ENCODE data around the gene PODXL2. TPM values are rescaled to one million over a fixed set of nuclear protein-coding genes. Genes with fewer than 3 reads are reported as not detected.
"Not testable (repeated sequence)": the region's sequence is repeated elsewhere in the genome, so short reads cannot be mapped to it uniquely, and the experiment has no call there.

Gene PODXL2
- total RNA-seq, 2 experiments from 2014 or later = 1.9 TPM

DNA sequence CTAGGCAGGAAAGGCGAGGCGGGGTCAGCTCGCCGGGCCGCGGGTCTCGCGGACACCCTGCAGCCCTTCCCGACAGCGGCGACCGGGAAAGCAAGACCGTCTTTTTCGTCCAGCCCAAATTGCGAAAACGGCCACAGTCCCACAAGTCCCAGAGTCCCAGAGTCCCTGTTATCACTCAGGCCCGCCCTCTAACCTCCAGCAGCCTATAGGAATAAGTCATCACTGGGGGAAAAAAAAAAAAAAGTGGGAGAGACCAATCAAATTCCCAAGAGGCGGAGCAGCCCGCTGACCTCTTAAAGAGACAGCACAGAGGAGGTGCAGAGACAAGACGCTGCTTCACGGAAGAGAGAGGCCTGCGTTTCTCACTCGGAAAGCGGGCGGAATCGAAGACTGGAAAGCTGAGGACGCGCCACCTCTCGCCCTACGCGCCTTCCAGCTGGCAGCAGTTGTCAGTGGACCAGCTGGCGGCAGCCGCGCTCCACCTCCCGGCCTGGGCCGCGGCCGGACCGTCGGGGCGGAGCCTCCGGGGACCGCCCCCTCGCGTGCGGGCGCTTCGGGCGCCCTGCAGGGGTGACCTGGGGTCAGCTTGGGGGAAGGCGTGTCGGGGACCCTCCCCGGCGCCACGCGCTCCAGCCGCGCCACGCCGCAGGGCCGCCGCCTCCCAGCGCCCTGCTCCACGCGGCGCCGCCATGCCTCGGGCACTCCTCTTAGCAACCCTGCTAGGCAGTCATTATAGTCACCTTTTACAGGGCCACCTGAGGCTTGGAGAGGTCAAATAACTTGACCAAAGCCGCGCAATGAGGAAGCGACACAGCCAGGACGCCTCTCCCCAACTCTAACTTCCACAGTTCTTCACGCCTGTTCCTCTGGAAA, 38.2 kb upstream of the PODXL2 start, which contains the start of gene TPRA1:
Gene TPRA1 (minus strand): TSS at position 141 of the 873 bp plus-strand sequence. CDS start 10,587 bp downstream, outside the sequence.
- Mint-ChIP-seq H3K9me3 (ENCODE audit: low read depth) (no peaks in the 10 kb centered on the region), H3K27ac (peak within 1 kb of the TSS; percentile 96), H3K4me3 (peak within 1 kb of the TSS; percentile 84), H3K27me3 (no peaks in the 10 kb centered on the region), H3K4me1 (peaks cover 25% of the 10 kb centered on the region), H3K36me3 (ENCODE audit: low read depth) (peaks cover 5% of the 10 kb centered on the region)
- ATAC-seq (peak; percentile 86), DNase-seq (peak; percentile 88)
- intact Hi-C loops (cut with DNase I, micrococcal nuclease) = loop anchor here (1.0 to 10.0 kb wide), 14 partner anchors 7 to 1674 kb away; partner anchors contain the start of genes ABTB1 (in 2 of the 2), MCM2 (in 2 of the 2), SEC61A1 (in 2 of the 2) and CHCHD6 (in 1 of the 2)
- ChIA-PET CTCF (interaction anchor here (0.6 to 1.6 kb wide), 4 partner anchors 8 to 292 kb away, joined by 3 to 5 read pairs (median 3); no protein-coding TSS in a partner anchor), POLR2A (interaction anchor here (0.6 to 1.3 kb wide), 4 partner anchors 12 to 970 kb away, joined by 4 to 7 read pairs (median 4); no protein-coding TSS in a partner anchor)

DNA sequence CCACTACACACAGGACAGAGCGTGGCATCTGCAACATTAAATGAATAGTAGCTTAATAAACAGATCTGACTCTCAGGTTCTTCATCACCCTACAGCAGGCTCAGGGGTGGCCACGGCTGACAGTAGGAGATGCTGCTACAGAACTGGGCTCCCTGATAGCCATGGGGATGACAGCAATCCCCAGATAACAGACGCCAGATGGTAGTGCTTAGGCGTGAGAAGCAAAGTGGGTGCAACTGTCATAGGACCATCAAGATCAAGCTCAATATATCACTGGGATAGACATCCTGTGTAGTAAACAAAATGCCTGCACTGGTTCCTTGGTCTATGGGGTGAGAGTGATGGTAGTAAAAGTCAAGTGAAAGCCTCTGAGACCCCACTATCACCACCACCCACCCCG, 35.8 kb upstream of the PODXL2 start:
- CTCF ChIA-PET = no interaction called here

GRCh38 chr3:127595303-127595702, 33.7 kb upstream of the PODXL2 start:
- CTCF ChIA-PET = no interaction called here
- no peak for ATAC-seq
- intact Hi-C loops (cut with DNase I, micrococcal nuclease) = loop anchor here (5.0 to 10.0 kb wide), 4 partner anchors 37 to 1129 kb away; partner anchors contain the start of genes RAB7A (in 1 of the 2) and SEC61A1 (in 1 of the 2)
- Mint-ChIP-seq H3K27ac (no peak overlapping the region), H3K4me1 (peaks cover 27% of the 10 kb centered on the region), H3K4me3 (no peak overlapping the region), H3K27me3 (no peaks in the 10 kb centered on the region), H3K36me3 (ENCODE audit: low read depth) (peaks cover 14% of the 10 kb centered on the region), H3K9me3 (ENCODE audit: low read depth) (no peaks in the 10 kb centered on the region)
- POLR2A ChIA-PET = interaction anchor here (0.5 kb wide), 1 partner anchor 304 kb away, joined by 3 read pairs; no protein-coding TSS in a partner anchor
- no peak for DNase-seq

More for the DNA sequence above, 35.8 kb upstream of the PODXL2 start:
- Mint-ChIP-seq H3K27ac (no peak overlapping the region), H3K9me3 (ENCODE audit: low read depth) (no peaks in the 10 kb centered on the region), H3K36me3 (ENCODE audit: low read depth) (peaks cover 3% of the 10 kb centered on the region), H3K4me3 (no peak overlapping the region), H3K27me3 (no peaks in the 10 kb centered on the region), H3K4me1 (peaks cover 23% of the 10 kb centered on the region)
- DNase-seq = no peak
- intact Hi-C loops (cut with DNase I, micrococcal nuclease) = loop anchor here (10.0 kb wide), 2 partner anchors 462 to 1132 kb away; partner anchors contain the start of genes RAB7A (in 1 of the 2) and SEC61A1 (in 1 of the 2)
- no peak for ATAC-seq
- POLR2A ChIA-PET = no interaction called here

DNA sequence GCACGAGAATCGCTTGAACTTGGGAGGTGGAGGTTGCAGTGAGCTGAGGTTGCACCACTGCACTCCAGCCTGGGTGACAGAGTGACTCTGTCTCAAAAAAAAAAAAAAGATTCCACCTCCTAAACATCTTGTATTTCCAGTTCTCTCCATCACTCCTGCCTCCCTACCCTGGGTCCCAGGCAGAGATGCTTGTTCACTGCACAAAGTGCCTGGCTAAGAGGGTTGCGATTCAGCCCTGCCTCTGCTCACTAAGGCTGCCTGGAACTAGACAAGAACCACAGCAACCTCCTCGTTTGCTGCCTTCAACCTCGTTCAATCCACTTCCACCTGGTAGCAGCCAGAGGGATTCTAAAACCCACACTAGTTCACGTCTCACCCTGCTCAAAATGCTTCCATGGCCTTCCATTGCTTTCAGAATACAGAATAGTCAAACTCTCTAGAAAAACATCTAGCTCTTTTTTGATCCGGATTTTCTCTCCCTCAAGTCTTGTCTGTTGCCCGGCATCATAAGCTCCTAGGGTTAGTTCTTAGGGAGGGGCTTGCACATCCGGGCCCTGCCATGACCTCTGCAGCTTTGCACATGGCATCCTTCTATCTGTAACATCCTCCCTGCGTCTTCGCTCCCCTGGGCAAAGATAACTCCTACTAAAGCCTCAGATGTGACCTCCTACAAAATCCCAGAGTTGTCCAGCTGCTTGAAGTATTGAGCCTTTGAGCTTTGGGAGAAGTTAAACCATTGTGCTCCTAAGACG, 31.8 kb upstream of the PODXL2 start:
- Mint-ChIP-seq H3K4me1 (peaks cover 35% of the 10 kb centered on the region), H3K9me3 (ENCODE audit: low read depth) (no peaks in the 10 kb centered on the region), H3K4me3 (peak overlapping the region; percentile 80), H3K36me3 (ENCODE audit: low read depth) (peaks cover 32% of the 10 kb centered on the region), H3K27me3 (no peaks in the 10 kb centered on the region), H3K27ac (peak overlapping the region; percentile 96)
- POLR2A ChIA-PET = interaction anchor here (1.1 to 2.5 kb wide), 5 partner anchors 8 to 32 kb away, joined by 7 to 15 read pairs (median 10); partner anchors contain the start of gene PODXL2
- intact Hi-C loops (cut with DNase I, micrococcal nuclease) = loop anchor here (5.0 to 10.0 kb wide), 4 partner anchors 35 to 1128 kb away; partner anchors contain the start of genes RAB7A (in 1 of the 2) and SEC61A1 (in 1 of the 2)
- CTCF ChIA-PET = interaction anchor here (0.5 to 3.0 kb wide), 6 partner anchors 21 to 403 kb away, joined by 3 to 14 read pairs (median 4); no protein-coding TSS in a partner anchor
- DNase-seq (no peak), ATAC-seq (no peak)

- Mint-ChIP-seq H3K4me1 (peaks cover 41% of the 10 kb centered on the region), H3K36me3 (ENCODE audit: low read depth) (peaks cover 42% of the 10 kb centered on the region), H3K9me3 (ENCODE audit: low read depth) (no peaks in the 10 kb centered on the region), H3K27me3 (no peaks in the 10 kb centered on the region), H3K27ac (peak overlapping the region; percentile 96), H3K4me3 (peak overlapping the region; percentile 80)
- ChIA-PET CTCF (interaction anchor here (1.1 to 3.0 kb wide), 4 partner anchors 9 to 72 kb away, joined by 3 to 14 read pairs (median 5); partner anchors contain the start of gene TPRA1), POLR2A (interaction anchor here (1.4 to 2.5 kb wide), 3 partner anchors 10 to 24 kb away, joined by 3 to 13 read pairs (median 7); no protein-coding TSS in a partner anchor)
- DNase-seq (no peak), ATAC-seq (no peak)
- intact Hi-C loops (cut with DNase I, micrococcal nuclease) = loop anchor here (1.0 to 10.0 kb wide), 14 partner anchors 9 to 1126 kb away; partner anchors contain the start of genes ABTB1 (in 2 of the 2), SEC61A1 (in 2 of the 2), TPRA1 (in 2 of the 2) and CHCHD6 (in 1 of the 2)
Observed at GRCh38 chr3:127598841-127599570, 30.0 kb upstream of the PODXL2 start.

DNA sequence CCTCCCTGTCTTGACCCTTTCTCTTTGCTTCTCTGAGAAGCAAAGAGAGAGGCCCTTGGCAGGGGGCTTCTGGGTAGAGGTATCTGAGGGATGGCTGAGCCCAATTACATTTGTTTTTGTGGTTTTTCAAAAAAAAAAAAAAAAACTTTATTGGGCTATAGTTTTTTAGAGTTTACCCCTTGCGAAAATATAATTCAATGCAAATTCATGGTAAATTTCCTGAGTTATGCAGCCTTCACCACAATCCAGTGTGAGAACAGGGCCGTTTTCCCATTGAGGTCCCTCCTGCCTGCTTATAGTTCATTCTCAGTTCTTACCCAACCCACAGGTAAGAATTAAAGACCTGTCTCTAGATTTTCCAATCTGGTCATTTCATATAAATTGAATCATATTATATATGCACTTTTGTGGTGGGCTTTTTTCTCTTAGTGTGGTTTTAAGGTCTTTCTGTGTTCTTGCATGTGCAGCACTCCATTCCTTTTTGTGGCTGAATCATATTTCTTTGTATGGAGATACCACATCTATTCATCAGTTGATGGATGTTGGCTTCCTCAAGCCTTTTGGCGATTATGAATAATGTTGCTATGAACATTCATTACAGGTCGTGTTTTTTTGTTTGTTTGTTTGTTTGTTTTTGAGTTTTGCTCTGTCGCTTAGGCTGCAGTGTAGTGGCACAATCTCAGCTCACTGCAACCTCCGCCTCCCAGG, 28.1 kb upstream of the PODXL2 start:
- DNase-seq (no peak), ATAC-seq (no peak)
- peaks cover 57% of the 10 kb centered on the region for H3K36me3 Mint-ChIP-seq (ENCODE audit: low read depth)
- ChIA-PET POLR2A (no interaction called here), CTCF (no interaction called here)
- H3K9me3 Mint-ChIP-seq (ENCODE audit: low read depth) = no peaks in the 10 kb centered on the region
- no peaks in the 10 kb centered on the region for H3K27me3 Mint-ChIP-seq
- peak overlapping the region; percentile 80 for H3K4me3 Mint-ChIP-seq
- H3K4me1 Mint-ChIP-seq = peaks cover 43% of the 10 kb centered on the region
- intact Hi-C loops (cut with DNase I, micrococcal nuclease) = no loop called here
- H3K27ac Mint-ChIP-seq = peak overlapping the region; percentile 47

- CTCF ChIA-PET = no interaction called here
- POLR2A ChIA-PET = no interaction called here
- peaks cover 84% of the 10 kb centered on the region for H3K36me3 Mint-ChIP-seq (ENCODE audit: low read depth)
- ATAC-seq (no peak), DNase-seq (no peak)
- intact Hi-C loops (cut with DNase I, micrococcal nuclease) = no loop called here
- H3K4me1 Mint-ChIP-seq = peaks cover 33% of the 10 kb centered on the region
- H3K27me3 Mint-ChIP-seq = no peaks in the 10 kb centered on the region
- H3K27ac Mint-ChIP-seq = peak overlapping the region; percentile 47
- no peaks in the 10 kb centered on the region for H3K9me3 Mint-ChIP-seq (ENCODE audit: low read depth)
- no peak overlapping the region for H3K4me3 Mint-ChIP-seq
Observed at GRCh38 chr3:127604035-127604434, 24.9 kb upstream of the PODXL2 start.

DNA sequence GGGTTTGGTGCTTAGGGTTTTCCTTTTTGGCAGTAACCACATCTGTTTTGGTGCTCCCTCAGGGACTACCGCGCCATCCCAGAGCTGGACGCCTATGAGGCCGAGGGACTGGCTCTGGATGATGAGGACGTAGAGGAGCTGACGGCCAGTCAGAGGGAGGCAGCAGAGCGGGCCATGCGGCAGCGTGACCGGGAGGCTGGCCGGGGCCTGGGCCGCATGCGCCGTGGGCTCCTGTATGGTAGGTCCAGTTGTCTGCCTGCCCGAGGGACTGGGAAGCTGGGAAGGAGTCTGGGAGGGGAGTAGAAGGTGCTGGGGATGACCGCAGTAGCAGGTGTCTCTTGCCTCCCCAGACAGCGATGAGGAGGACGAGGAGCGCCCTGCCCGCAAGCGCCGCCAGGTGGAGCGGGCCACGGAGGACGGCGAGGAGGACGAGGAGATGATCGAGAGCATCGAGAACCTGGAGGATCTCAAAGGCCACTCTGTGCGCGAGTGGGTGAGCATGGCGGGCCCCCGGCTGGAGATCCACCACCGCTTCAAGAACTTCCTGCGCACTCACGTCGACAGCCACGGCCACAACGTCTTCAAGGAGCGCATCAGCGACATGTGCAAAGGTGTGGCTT, 24.3 kb upstream of the PODXL2 start:
- no peaks in the 10 kb centered on the region for H3K27me3 Mint-ChIP-seq
- ChIA-PET CTCF (no interaction called here), POLR2A (interaction anchor here (0.6 kb wide), 1 partner anchor 15 kb away, joined by 4 read pairs; no protein-coding TSS in a partner anchor)
- no peak for ATAC-seq
- no peak overlapping the region for H3K4me3 Mint-ChIP-seq
- no peak overlapping the region for H3K27ac Mint-ChIP-seq
- H3K4me1 Mint-ChIP-seq = peaks cover 27% of the 10 kb centered on the region
- no peak for DNase-seq
- H3K36me3 Mint-ChIP-seq (ENCODE audit: low read depth) = peaks cover 82% of the 10 kb centered on the region
- H3K9me3 Mint-ChIP-seq (ENCODE audit: low read depth) = no peaks in the 10 kb centered on the region
- intact Hi-C loops (cut with DNase I, micrococcal nuclease) = no loop called here

GRCh38 chr3:127605547-127605946, 23.4 kb upstream of the PODXL2 start:
- DNase-seq; H3K27me3 Mint-ChIP-seq; H3K27ac Mint-ChIP-seq; H3K9me3 Mint-ChIP-seq (ENCODE audit: low read depth); POLR2A ChIA-PET; H3K4me3 Mint-ChIP-seq; ATAC-seq; CTCF ChIA-PET; intact Hi-C loops (cut with DNase I, micrococcal nuclease): not testable (repeated sequence)
- Mint-ChIP-seq H3K36me3 (ENCODE audit: low read depth) (peaks cover 85% of the 10 kb centered on the region), H3K4me1 (peaks cover 22% of the 10 kb centered on the region)
